ENCODE results near the gene DLG3.
"Not testable (repeated sequence)": the region's sequence is repeated elsewhere in the genome, so short reads cannot be mapped to it uniquely, and the experiment has no call there.

Gene DLG3

DNA sequence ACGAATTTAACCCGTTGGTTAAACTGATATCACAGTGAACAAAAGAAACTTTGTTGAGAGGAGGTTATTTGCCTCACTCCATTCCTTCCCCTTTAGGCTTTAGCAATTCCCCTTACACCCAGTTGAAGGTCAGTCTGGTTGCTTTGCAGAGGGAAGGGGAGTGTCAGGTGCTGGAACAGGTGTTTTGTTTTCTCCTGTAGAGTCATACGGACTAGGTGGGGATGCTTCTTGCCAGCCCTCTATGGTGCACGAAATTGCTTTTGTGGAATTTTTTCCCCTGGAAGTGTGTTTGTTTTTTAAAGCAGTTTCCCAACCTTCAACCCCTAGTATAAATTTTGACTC is 33.1 kb downstream of the DLG3 start:
- no peak for DNase-seq

DNA sequence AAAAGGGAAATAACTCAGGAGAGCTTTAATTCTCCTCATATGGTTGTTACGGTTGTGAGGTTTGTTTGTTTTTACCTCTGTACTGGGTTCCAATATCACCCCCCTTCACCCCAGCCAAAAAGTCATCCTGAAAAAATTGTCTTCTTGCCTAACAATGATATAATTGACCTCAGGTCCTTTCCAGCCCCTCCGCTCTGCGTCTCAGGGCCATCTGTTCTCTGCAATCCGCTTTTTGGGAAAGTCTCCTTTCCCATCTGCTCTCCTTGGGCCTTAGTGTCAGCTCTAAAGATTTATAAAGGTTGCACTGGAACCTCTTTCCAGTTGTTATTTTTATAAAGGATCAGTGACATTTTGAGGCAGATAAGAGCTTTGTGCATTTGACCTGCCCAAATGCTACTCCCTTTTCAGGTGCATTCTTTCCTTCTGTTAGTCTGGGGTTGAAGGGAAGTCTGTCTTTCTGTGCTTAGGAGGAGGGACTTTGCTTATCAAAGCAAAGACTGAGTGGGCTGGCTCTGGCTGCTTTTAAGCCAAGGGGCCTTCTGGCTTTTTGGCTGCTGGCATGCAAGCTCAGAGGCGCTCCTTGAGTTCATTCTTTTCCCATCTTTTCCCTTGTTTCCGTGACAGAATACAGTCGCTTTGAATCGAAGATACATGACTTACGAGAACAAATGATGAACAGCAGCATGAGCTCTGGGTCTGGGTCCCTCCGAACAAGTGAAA is 34.1 kb downstream of the DLG3 start:
- DNase-seq: peak; percentile 80 to 89

DNA sequence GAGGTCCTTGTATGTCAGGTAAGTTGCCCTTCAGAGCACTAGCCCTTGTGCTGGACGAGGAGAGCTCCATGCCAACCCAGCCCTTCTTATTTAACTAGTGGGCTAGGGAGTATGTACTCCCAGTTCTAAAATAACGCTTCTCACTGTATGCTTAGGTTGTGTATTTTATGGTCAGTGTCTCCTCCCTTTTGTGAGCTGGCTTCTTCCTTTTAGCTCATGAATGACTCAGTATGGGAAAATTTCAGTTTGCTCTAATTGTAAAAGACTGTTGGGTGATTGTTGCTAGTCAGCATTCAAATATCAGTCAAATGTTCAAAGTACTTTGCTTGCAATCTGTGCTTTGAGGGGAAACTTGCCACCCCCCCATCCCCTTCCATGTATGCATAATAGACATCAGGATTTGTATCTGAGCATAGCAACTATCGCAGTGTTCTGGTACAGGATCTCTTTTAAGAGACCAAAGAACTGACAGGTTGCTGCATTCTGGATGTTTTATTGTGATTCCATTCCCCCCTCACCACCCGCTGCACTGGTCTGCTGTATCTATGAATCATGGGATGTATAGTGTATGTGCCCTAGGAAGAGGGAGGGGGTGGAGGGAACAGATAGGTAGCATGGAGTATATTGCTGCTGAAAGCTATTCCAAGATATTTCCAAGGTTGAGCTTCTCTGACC is 34.7 kb downstream of the DLG3 start:
- peak in 1 of 2 experiments; percentile 20 for DNase-seq

DNA sequence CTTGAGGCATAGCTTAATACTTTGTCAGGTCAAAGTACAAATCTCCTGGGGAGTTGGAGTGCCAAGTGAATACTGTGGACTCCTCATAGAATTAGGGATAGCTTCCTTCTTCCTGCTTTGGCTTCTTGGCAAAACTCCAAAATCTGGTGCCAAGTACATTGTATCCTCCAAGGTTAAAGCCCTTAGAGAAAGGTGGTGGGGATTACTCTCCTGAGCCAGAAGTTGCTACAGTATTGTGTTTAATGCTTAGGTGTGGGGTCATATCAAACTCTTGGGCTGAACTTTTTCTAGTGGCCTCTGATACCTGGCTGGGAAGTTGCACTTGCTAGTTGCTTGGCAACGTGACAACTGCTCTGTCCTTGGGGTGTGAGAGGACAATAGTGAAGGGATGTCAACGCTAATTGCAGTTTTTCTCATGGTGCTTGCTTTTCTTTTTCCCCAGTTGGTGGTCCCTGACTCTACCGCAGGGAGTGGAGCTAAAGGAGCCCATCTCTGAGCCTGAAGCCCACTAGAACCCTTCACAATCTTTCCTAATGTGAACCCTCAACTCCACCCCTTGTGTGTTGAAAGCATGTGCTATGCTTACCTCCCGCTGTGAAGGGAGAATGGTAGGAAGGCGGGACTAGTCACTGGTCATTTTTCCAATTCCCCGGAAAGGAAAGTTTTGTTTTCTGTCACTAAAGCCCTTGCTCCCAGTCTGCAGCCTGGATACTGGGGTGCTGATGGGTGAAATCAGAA is 35.5 kb downstream of the DLG3 start:
- DNase-seq: peak in 1 of 2 experiments; percentile 42

DNA sequence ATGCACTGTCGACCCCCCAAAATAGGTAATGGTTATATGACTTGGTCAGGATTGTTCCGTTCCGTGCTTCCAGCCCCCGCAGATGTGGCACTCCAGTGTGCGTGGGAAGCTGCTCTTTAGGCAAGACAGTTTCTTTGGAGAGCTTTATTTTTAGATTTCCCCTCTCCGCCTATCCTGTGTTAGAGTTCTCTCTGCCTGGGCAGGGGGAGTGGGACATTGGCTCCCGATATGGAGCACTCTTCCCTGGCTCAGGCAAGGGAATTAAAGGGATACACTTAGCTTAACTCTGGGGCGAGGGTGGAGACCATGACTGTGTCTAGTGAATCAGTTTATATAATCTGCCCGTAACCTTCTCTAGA is 36.0 kb downstream of the DLG3 start:
- DNase-seq: no peak

DNA sequence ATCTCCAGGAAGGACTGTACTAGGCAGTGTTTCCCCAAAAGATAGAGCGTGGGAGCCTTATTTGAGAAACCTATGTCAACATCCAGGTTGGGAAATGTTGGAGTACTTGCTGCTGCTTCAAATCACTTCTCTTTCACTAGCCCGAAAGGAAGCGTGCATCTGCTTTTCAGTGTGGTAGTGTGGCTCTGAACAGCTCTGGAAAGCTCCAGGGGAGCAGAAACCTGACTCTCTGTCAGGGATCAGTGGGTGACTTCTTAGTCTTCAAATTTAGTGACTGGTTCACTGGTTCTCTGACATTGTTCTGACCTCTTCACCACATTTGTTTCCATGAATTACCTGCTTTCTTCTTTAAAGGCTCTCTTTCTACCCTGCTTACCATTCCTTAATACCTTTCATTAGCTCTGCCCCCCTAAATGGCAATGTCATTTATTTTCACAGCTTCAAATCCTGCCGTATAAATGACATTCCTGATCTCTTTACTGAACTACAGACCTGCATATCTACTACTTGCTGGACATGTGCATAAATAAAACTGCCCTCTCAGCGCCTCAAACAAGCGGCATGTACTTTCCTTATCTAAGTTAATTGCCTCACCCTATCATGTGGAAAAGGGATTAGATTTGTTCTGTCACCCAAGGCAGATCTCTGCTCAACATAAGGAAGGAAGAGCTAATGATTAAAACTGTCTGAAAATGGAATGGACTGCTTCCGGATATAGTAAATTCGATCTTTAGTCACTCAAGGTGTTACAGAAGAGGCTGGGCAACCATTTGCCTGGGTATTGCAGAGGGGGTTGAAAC is 37.0 kb downstream of the DLG3 start:
- no peak for DNase-seq

DNA sequence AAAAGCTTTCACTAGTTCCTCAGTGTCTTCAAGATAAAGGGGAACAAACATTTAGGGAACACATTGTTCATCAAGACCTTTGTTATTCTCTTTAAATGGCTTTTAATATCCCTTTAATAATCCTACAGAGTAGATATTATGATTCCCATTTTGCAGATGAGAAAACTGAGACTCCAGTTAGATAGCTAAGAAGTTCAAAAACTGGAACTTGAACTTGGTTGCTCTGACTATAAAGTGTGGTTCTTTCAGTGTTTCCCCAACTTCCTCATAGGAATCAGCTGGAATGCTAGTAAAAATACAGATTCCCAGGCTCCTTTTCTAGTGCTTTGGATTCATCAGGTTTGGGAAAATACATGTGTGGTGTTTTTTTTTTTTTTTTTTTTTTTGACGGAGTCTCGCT is 37.7 kb downstream of the DLG3 start:
- DNase-seq: no peak

DNA sequence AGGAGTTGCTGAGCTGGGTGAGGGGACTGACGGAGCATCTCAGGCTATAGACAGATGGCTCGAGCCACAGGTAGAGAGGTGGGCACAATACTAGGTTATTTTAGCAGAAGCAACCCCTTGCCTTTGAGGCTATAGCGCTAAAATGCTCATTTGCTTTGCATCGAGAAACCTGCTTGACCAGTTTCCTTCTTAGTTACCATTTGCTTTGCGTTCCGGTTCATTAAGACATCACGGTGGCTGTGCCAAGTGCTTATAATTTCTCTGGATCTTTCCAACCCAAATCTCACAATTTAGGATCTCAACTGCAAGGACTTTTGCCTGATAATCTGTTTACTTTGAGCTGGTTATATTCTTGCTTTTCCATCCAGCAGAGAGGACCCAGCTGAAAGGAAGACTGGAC is 40.8 kb downstream of the DLG3 start:
- no peak for DNase-seq

DNA sequence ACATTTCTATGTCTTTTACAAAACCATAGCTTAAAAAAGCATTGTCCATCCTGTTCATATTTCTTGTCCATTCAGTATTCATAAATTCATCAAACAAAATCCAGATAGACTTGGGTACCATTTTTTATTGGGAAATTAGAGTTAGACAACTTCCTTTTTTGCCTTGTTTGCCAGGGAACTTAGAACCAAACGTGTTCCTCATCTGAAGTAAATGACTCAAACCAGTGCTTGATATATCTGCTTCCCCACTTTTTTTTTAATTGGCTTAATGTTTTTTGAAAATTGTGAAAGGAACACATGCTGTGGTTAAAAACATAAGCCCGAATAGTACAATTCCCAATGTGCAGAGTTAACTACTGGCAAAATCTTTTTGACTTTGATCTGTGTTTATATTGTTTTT is 44.2 kb downstream of the DLG3 start:
- no peak for DNase-seq

DNA sequence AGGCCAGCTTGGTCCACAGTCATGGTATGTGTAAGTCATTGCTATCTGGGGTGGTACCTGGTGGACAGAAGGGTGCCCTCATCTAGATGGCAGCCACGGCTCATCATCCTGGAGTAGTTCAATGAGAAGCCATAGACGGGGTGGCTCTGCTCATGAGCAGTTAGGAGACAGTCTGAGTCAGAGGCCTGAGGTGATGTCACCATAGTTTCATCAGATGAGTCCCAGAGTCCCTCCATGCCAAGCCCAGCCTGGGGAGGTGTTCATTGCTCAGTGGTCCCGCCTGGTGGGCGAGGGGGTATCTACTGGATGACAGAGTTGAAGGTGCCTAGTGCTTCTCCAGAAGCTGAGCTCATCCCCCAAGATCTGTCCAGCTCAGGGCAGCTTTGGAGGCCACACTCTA is 49.8 kb downstream of the DLG3 start:
- no peak for DNase-seq

DNA sequence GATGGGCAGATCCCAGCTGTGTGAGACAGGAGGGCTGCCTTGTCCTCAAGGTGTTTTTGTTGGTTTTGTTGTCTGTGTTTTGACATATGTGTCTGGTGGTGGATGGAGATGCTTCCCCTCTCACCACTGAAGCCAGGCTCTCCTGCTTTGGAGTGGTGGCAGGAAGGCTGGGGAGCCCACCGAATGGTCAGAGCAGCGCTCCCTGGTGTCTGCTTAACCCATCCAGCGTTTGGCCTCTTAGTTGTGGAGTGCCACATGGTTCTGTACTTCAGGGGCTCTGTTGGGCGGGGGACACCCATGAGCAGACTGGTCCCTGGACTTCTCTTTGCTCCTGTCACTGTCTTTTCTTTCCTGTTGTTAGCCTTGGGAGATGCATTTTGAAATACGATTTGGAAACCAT is 51.9 kb downstream of the DLG3 start:
- DNase-seq: no peak

DNA sequence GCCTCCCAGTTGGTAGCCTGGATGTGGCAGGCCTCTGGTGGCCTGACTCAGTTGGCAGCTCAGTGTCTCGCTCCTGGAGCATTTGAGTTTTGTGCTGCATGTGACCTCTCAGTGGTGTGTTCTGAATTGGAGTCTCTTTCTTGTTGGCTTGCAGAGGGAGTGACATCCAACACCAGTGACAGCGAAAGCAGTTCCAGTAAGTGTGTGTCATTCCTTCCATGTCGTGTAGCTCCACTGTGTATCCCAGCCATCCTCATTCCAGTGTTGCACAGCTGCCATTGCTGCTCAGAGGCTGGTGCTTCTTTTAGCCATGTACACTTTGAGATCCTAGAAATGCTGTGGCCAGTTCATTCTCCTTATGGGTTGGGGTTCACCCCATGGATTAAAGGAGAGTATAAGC is 52.4 kb downstream of the DLG3 start:
- no peak for DNase-seq

DNA sequence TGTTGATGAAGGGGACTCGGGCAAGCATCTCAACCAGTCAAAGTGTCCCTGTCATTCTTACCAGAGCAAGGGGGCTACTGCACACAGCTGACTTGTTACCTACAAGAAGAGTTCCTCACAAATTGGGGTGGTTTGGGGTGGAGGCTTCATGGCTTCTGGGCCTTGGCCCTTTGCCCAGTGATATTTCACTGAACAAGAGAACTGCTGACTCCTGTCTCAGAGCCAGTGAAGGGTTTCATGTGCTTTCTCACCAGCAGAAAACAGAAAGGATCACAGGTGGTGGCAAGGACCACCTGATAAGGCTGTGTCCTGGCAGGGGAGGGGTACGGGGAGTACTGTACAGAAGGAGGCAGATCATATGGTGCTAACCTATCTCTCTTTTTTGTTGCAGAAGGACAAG is 53.5 kb downstream of the DLG3 start:
- no peak for DNase-seq

DNA sequence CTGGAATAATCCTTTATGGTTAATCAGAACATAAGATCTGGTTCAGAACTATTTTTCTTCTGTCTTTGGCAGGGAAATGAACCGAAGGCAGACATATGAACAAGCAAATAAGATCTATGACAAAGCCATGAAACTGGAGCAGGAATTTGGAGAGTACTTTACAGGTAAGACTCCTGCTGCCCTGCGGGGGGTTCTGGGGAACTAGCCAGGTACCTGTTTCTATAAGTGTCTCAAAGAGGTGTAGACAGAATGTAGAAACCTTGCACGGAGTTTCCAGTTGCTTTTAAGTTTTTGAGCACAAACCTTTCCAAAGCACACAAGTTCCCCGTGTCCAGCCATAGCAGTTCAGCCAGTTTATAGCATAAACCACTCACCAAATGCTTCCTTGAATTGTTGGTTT is 56.2 kb downstream of the DLG3 start:
- no peak for DNase-seq

DNA sequence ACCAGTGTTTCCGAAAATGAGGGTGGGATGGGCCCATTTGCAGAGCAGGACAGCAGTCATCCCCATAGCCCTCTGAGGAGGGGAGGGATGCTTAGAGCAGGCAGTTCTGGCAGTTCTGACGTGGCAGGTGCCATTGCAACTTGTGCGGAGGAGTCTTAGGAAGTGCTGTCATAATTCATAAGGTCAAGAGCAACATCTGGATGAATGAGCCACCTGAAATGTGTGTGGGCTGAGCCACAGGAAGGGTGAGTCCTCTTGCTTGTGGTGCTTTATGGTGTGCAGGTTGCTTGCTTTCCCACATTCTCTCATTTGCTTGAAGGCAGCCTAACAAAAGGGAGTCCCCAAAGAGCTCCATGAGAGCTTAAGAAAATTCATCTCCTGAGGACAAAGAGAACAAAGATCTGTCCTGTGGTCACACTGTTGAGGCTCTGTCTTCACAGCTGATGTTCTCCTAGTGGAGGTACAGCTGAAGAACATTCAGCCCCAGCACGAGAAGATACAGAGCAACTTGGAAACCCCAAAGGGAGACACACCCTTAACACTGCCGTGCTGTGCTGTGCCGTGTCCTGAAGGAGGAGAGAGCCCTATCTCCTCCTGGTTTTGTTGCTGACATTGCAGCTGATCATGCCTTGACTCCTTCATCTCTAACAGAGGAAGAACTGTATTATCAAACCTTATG is 60.3 kb downstream of the DLG3 start:
- DNase-seq: no peak

DNA sequence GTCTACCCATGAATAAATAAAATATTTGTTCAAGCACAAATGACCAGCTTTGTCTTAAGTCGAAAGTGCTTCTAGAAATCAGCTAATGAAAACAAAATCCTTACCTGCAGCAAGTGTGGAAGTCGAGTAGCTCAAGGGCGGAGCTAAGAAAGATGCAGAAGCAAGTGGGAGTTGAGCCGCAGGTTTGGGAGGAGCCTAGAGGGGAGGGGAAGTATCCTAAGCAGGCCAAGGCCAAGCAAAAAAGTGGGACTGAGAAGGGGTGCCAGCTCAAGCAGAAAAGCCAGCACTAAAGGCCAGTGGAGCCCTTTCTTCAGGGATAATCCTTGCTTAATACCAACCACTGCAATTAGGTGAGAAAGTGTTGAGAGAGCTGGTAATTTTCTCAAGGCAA is 60.8 kb downstream of the DLG3 start:
- no peak for DNase-seq

DNA sequence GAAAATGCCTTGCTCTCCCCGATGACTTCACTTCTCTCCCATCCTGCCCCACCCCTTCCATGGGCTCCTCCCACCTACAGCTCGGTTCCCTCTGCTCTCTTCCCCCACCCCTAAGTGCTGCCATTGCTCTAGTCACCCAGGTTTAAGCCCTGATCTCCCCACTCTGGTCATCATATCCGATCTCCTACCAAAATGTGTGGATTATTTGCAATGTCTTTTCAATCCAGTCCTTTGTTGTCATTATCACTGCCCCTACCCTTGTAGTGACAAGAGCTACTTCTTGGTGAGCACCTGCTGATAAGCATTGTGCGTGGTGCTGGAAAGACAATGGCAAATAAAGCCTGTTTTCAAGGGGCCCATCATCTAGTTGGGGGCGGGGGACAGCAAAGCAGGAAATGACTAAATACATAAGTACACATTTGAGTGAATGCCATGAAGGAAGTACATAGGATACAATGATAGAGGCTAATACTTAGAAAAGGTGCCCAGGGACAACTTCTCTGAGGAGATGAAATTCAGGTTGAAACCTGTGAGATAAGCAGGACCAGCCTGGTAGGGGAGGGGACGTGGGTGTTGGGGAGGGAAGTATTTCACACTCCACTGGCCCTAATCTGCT is 63.8 kb downstream of the DLG3 start:
- DNase-seq: no peak

DNA sequence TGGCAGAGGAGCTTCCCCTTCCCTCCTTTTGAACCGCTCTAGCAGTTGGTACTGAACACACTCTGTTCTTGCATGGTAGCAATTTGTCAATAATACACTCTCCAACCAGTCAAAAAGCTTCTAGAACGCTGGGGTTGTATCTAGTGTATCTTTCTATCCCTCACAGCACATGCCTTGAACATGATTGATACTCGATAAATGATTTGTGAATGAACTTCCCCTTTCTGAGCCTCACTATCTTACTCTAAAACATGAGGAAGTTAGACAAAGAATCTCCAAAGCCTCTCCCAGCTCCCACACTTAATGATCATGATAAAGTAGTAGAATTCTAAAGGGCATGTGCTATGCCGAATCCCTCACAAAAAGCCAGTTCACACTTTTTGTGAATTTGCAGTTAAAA is 64.4 kb downstream of the DLG3 start:
- no peak for DNase-seq

DNA sequence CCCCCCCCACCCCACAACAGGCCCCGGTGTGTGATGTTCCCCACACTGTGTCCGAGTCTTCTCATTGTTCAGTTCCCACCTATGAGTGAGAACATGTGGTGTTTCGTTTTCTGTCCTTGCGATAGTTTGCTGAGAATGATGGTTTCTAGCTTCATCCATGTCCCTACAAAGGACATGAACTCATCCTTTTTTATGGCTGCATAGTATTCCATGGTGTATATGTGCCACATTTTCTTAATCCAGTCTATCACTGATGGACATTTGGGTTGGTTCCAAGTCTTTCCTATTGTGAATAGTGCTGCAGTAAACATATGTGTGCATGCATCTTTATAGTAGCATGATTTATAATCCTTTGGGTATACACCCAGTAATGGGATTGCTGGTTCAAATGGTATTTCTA is 70.6 kb downstream of the DLG3 start:
- DNase-seq: not testable (repeated sequence)

DNA sequence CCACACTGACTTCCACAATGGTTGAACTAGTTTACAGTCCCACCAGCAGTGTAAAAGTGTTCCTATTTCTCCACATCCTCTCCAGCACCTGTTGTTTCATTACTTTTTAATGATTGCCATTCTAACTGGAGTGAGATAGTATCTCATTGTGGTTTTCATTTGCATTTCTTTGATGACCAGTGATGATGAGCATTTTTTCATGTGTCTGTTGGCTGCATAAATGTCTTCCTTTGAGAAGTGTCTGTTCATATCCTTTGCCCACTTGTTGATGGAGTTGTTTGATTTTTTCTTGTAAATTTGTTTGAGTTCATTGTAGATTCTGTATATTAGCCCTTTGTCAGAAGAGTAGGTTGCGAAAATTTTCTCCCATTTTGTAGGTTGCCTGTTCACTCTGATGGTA is 71.1 kb downstream of the DLG3 start:
- not testable (repeated sequence) for DNase-seq

DNA sequence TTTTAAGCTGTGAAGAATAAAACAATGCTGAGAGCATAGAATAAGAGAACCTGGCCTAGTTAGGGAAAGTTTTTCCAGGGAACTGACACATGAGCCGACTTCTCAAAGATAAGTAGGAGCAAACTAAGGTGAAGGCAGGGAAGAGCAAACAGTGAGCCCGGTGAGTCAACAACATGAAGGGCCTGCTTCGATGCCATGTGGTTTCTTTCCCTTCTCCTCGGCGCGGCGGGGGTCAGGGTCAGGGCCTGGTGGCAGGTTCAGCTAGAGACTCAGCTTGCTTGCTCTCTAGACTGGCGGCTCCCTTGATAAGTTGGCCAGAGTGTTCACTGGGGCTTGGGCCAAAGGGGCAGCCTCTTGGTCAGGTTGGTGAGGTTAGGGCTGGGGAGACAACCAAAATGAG is 81.1 kb downstream of the DLG3 start:
- DNase-seq: no peak

DNA sequence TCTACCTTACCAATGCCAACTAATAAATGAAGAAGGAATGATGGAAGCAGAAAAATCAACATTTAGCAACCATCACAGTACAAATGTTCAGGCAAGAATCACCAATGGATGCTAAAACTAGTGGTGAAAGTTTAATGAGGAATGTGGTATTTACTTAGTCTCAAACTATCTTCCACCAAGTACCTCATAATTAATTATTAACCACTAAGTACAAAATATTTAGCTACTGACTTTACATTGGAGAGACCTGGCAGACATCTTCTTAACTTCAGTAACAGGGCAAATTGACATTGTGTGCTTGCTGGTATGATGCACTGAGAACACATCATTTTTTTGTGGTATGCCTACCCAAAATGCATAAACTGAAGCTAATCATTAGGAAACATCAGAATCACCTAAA is 82.4 kb downstream of the DLG3 start:
- no peak for DNase-seq
